Activated CD4-positive, alpha-beta T cell treated with anti-CD3 and anti-CD28 coated beads, Interleukin-2, Interleukin-4, amounts not matched to agents 100 ng/mL and 50 ng/mL, durations not matched to agents 16 hours and 8 hours (primary cell): ENCODE results near the gene GBGT1.

ENCODE experiments used
- DNase-seq: peaks from one replicate; pipeline ENCODE4 v3.0.0-alpha.2; 2020; ENCODE audit warnings: low spot score

Gene GBGT1

DNA sequence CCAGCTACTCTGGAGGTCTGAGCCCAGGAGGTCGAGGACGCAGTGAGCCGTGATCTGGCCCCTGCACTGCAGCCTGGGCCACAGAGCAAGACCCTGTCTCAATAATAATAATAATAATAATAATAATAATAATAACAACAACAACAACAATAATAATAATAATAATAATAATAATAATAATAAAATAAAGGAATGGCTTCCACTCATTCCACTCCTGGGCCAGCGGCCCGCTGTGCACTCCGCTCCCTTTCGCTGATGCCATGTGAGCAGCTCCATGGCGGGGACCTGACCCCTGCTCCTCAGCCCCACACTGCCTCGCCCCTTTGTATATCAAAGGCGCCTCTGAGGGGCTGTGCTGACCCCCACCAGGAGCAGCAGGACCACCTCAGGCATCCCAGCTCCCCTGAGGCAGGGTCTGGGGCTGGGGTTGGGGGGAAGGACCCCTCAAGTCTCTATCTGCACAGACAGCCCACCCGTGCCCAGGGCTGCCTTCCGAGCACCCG is 20.0 kb downstream of the GBGT1 start:
- DNase-seq = no peak

GRCh38 chr9:133142684-133143622 is 20.8 kb downstream of the GBGT1 start:
- no peak for DNase-seq

DNA sequence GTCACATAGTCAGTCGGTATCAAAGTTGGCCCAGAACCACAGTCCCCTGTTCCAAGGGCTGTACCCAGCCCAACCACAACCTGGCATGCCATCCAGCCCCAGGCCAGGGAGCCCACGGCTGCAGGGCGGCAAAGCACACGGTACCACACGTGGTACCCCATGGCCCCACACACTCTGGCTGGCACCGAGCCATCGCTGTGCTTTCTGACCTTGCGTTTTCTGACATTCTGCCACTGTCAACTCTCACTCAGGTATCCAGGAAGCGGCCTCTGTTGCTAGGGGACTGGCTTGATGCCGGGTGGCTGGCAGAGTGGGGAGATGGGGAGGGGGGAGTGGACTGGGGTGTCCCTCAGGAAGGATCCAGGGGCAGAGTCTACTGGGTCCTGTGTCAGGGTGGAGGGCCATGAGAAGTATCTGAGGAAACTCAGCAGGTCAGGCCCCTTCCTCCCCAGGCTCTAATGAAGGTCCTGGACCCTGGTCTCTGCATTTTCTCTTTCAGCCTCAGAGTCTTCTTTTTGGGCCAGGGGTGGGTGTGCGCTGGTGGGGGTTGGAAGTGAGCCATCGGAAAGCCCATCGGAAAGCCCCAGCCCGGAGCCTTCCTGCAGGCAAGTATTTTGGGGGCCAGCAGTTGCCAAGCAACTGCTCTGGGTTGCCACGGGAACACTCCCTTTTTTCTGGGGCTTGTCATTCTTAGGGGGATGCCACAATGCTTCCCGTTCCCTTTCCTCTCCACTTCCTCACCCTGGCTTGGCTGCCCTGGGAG is 21.7 kb downstream of the GBGT1 start:
- DNase-seq = peak; percentile 63

- no peak for DNase-seq
Measured at GRCh38 chr9:133140606-133141005, 23.1 kb downstream of the GBGT1 start.

DNA sequence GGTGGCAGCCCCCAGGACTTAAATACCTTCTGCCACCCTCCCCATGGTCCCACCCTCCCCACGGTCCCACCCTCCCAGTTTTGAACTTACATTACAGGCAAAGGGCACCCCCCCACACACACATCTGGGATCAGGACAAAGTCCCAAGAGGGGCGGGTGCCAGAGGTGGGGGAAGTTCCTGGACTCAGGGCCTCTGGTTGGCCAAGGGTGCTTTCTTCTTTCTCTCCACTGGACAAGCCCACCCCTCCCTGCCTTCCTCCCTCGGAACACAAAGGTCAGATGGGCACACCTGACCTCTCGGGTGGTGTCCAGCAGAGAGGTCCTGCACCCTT is 23.6 kb downstream of the GBGT1 start:
- no peak for DNase-seq

- DNase-seq = no peak
Measured at GRCh38 chr9:133139246-133140173, 24.2 kb downstream of the GBGT1 start.

- DNase-seq = peak; percentile 54
Measured at GRCh38 chr9:133137451-133138231, 26.1 kb downstream of the GBGT1 start.

GRCh38 chr9:133135146-133135745 is 28.5 kb downstream of the GBGT1 start:
- DNase-seq = peak; percentile 87

- peak; percentile 62 for DNase-seq
Measured at GRCh38 chr9:133134388-133135145, 29.1 kb downstream of the GBGT1 start.

DNA sequence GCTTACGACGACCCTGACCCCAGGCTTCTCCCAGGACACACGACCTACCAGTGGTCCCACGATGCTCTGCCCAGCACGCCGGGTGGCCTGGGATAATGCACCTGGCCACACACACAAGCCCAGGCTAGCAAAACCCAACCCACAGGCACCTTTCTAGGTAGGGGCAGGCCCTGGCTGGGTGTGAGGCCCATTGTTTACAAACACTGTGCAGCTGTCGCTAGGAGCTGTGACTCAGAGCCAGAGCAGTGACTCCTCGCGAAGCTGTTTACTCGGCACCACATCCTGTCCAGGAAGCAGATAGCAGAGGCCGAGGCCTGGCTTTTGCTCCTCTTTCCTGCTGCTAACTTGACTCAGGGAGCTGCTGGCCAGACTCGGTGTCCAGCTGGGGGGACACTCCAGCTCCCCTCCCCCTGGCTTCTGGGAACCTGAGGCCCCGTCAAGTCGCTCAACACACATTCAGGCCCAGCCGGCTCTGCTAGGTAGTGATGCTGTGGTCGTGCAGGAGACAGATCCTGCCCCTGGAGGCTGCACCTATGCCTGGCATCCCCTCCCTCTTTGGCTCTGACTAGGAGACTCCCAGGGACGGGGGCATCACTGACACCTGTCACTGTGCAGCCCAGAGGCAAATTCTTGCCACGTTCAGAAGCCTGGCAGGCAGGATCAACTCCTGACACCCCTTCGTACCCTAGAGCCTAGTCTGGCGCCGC is 29.9 kb downstream of the GBGT1 start:
- DNase-seq = peak; percentile 96

DNA sequence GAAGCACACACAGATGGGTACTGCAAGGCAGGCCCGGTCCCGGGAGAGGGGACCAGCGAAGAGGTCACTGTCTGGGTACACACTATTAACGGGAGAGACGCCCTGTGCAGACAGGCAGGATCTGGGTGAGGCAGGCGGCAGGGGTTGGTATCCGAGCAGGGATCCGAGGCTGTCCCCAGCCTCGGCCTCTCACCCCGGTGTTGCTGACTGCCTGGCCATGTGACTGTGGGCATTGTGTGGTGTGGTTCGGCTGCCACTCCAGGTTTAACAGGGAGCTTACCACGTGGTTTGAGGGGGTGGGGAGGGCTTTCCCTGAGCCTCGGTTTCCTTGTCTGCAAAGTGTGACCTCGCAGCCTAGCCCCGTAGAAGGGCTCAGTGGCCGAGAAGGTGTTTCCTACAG is 31.5 kb downstream of the GBGT1 start:
- DNase-seq = no peak

GRCh38 chr9:133131506-133131905 is 32.2 kb downstream of the GBGT1 start:
- DNase-seq = no peak

DNA sequence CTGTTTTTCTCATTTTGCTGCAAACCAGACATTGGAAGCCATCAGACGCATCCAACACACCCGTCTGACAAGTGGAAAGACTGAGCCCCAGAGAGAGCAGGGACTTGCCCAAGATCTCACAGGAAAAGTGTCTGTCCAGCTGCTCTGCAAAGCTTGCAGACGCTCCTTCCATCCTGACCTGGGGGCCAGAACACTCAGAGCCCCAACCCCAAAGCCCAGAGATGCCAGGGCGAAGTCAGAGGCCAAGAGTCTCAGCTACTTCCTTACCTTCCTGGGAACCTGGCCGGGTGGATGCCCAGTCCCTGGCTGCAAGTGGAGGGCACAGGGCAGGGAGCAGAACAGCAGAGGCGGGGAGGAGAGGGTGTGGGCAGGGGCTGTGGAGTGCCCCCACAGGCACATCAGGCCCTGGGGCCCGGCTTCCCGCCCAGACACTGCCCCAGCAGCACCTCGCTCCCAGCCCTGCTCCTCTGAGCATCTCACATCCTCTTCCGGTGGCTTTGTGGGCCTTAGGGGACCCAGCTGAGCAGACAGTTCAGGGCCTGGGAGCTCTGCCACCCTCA is 32.9 kb downstream of the GBGT1 start:
- peak; percentile 73 for DNase-seq

GRCh38 chr9:133129001-133129795 is 34.5 kb downstream of the GBGT1 start:
- DNase-seq = no peak

GRCh38 chr9:133128152-133128551 is 35.6 kb downstream of the GBGT1 start:
- DNase-seq = no peak

DNA sequence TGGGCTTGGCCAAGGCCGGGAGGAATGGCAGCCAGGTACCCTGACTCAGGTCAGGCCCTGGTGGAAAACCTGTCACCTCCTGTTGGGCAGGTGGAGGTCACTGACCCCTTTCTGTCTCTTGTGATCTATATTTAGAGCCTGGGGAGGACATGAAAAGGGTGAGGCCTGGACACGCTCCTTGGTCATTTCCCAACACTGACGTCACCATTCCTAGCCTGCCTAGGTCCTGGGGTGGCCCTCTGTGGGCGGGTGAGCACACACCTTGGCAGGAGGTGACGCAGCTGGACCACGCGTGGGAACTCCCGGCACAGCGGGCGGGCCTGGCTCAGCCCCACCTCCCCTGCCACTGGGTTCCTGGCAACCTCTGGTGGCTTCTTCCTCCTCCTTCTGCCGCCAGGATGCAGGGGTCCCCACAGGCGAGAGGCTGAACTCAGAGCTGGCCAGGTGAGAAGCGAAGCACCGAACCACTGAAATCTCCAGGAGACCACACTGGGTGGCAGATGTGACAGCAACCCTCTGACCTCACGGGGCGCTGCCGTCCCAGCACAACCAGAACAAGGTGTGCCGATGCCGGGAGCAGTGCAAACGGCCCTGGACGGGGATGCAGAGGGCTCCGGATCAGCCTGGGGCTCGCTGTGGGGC is 36.3 kb downstream of the GBGT1 start:
- no peak for DNase-seq

DNA sequence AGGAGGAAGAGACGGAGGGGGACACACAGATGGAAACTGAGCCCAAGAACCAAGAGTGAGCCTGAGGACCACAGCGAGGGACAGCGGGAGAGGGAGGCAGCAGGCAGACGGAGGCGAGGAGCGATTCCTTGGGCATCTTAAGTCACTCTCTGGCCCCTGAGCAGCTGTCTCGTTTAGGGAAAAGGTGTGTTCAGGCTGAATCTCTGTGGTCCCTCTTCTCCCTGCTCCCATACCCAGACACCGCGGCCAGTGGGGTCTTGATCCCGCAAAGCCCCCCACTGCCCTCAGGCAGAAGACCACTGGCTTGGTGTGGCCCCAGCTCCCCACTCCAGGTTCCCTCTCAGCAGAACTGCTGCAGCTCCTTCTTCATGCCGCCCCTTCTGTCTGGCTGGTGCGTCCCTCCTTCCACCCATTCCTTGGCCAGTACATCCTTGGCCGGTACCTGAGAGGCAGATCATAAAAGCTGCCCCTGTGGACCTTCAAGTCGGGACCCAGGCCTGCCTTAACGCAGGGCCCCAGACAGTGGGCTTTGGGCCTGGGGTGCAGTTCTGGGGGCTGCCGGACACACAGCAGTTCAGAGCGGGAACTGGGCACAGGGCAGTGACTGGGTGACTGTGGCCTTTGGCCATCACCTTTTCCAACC is 36.9 kb downstream of the GBGT1 start:
- no peak for DNase-seq
